ENCODE results near the gene ITM2C. TPM values are rescaled to one million over a fixed set of nuclear protein-coding genes. Genes with fewer than 3 reads are reported as not detected.

The ITM2C gene
- total and polyA plus RNA-seq, 2 of the 13 experiments (the other 11 are each of a cell fraction or from before 2014, with no cell fraction given) = 70.5 to 270 TPM

- no peak for TF ChIP-seq KLF16 (CRISPR knock-in tag; IDR thresholded peaks at IDR 0.05)
These were observed 10.9 kb downstream of the ITM2C start (continued) for GRCh38 chr2:230875347-230876315.

- Histone ChIP-seq H3K4me2 (ENCODE audit: low read depth, low read length) (no peak overlapping the region), H3K36me3 (replicated peaks in 1 of 2; ENCODE audit: control insufficient read depth in 1 of 2, insufficient read depth in 2 of 2, low read length in 2 of 2) (peaks cover 12 to 30% of the 10 kb centered on the region in 2 experiments; a peak in 3 of 5 replicates), H3K79me2 (ENCODE audit: insufficient read depth, low read length) (no peaks in the 10 kb centered on the region), H3K9me3 (ENCODE audit: low read length) (no peaks in the 10 kb centered on the region), H4K20me1 (ENCODE audit: insufficient read depth, low read length) (no peaks in the 10 kb centered on the region; the same call in 1 of the 2 replicates), H2AFZ (ENCODE audit: low read length) (no peak overlapping the region), H3K27ac (ENCODE audit: extremely low read length, insufficient read depth, low read length) (no peak overlapping the region), H3K4me1 (ENCODE audit: insufficient read depth, low read length) (no peaks in the 10 kb centered on the region), H3K27me3 (ENCODE audit: control insufficient read depth in 1 of 2, insufficient read depth in 2 of 2, low read length in 2 of 2) (no peaks in the 10 kb centered on the region), H3K9ac (ENCODE audit: insufficient read depth, low read depth, low read length) (no peak overlapping the region), H3K4me3 (replicated peaks in 1 of 3; ENCODE audit: insufficient read depth in 1 of 3, low read depth in 2 of 3, low read length in 3 of 3) (no peak overlapping the region)
- intact Hi-C loops (cut with micrococcal nuclease; ENCODE audit: unreplicated experiment) = no loop called here
- ATAC-seq (no peak), DNase-seq (ENCODE audit: low spot score) (no peak), FAIRE-seq (no peak)
- 98% methylated on average over 27 of the region's 27 CpGs for WGBS (ENCODE audit: low lambda C conversion rate)
- CTCF ChIA-PET (ENCODE audit: low intra/inter-chr PET ratio, low total read pairs) = no interaction called here
- BruUV-seq (replicated peaks) = no TSS peak
- in situ Hi-C loops (cut with HindIII; ENCODE audit: extremely low pct_ligation_motif_present, low pct_unique_long_range_greater_than_20kb) = no loop called here
- POLR2A ChIA-PET = no interaction called here
- no peak for TF ChIP-seq HOXA9 (CRISPR knock-in tag; IDR thresholded peaks at IDR 0.05; ENCODE audit: borderline replicate concordance)
- TF ChIP-seq KDM5A (IDR thresholded peaks at IDR 0.05; ENCODE audit: borderline replicate concordance, low read length) = no peak
- TF ChIP-seq ZNF331 (CRISPR knock-in tag; IDR thresholded peaks at IDR 0.05) = no peak
- no peak for TF ChIP-seq NCOA5 (CRISPR knock-in tag; IDR thresholded peaks at IDR 0.05)
- TF ChIP-seq NR3C1 (CRISPR knock-in tag; IDR thresholded peaks at IDR 0.05) = no peak
- TF ChIP-seq ZFP36L2 (CRISPR knock-in tag; IDR thresholded peaks at IDR 0.05) = no peak
- no peak for TF ChIP-seq TFE3 (CRISPR knock-in tag; IDR thresholded peaks at IDR 0.05)
- no peak for TF ChIP-seq ZNF30 (CRISPR knock-in tag; IDR thresholded peaks at IDR 0.05)
- no peak for TF ChIP-seq ZFP82 (CRISPR knock-in tag; IDR thresholded peaks at IDR 0.05; ENCODE audit: borderline replicate concordance)
- no peak for TF ChIP-seq ZNF746 (CRISPR knock-in tag; IDR thresholded peaks at IDR 0.05)
- no peak for TF ChIP-seq BCL6 (CRISPR knock-in tag; IDR thresholded peaks at IDR 0.05)
- no peak for TF ChIP-seq TIGD3 (CRISPR knock-in tag; IDR thresholded peaks at IDR 0.05; ENCODE audit: borderline replicate concordance)
- no peak for TF ChIP-seq ZNF609 (CRISPR knock-in tag; IDR thresholded peaks at IDR 0.05; ENCODE audit: borderline replicate concordance)
These were observed 12.5 kb downstream of the ITM2C start for GRCh38 chr2:230877116-230877758.
